Measurements from ENCODE around the gene SAMM50. TPM values are rescaled to one million over a fixed set of nuclear protein-coding genes. Genes with fewer than 3 reads are reported as not detected.

The SAMM50 gene
- total RNA-seq, 3 donors from 2014 or later: 37.7 to 52.0 (median 48.0) TPM

DNA sequence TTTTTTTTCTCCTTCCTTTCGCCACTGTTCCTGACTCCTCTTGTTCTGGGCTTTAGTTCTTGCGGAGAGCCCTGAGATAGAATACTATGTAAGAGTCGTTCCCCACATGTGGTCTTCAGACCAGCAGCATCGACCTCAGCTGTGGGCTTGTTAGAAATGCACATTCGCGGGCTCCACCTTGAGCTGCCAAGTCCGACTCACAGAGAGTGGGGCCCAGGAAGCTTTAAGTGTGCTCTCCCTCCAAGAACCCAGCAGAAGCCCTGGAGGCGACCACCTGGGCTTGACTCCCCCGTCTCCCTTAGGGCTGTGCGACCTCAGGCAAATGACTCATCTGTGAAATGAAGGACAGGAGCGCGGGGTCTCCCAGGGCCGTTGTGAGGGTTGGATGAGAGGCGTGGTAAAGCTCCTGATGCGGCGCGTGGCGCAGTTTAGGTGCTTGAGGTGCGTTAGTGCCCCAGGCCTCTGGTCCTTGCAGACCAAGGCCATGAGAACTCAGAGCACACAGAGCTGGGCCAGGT lies 18.8 kb downstream of the SAMM50 start:
- H3K4me3 ChIP-seq: no peak overlapping the region

DNA sequence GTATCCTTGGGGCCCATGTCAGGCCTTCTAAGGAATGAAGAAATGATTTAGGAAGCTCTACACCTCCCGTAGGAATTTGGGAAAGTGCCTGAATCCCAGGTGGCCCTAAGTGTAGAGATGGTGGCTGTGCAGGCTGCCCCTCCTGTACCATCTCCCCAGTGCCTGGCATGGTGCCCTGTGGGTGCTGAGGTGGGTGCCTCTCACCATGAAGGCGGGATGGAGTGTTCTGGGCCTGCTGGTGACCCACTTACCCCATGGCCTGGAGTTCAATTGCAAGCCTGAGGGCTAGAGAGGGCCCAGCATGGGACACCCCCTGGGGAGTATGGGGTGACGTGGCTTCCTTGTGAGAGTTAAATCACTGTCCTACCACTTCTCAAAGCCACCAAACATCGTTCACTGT lies 19.8 kb downstream of the SAMM50 start:
- no peaks in the 10 kb centered on the region for H3K4me1 ChIP-seq (ENCODE audit: low read depth)
- no peak for ATAC-seq
- no peak for DNase-seq
- TF ChIP-seq, protein P1, sequence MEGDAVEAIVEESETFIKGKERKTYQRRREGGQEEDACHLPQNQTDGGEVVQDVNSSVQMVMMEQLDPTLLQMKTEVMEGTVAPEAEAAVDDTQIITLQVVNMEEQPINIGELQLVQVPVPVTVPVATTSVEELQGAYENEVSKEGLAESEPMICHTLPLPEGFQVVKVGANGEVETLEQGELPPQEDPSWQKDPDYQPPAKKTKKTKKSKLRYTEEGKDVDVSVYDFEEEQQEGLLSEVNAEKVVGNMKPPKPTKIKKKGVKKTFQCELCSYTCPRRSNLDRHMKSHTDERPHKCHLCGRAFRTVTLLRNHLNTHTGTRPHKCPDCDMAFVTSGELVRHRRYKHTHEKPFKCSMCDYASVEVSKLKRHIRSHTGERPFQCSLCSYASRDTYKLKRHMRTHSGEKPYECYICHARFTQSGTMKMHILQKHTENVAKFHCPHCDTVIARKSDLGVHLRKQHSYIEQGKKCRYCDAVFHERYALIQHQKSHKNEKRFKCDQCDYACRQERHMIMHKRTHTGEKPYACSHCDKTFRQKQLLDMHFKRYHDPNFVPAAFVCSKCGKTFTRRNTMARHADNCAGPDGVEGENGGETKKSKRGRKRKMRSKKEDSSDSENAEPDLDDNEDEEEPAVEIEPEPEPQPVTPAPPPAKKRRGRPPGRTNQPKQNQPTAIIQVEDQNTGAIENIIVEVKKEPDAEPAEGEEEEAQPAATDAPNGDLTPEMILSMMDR (IDR thresholded peaks at IDR 0.05): no peak
- H3K4me3 ChIP-seq: no peak overlapping the region
- intact Hi-C loops (cut with DNase I, micrococcal nuclease): no loop called here
- no peaks in the 10 kb centered on the region for H3K9me3 ChIP-seq
- peaks cover 23% of the 10 kb centered on the region for H3K36me3 ChIP-seq (ENCODE audit: low read depth)

More for the DNA sequence above, 18.8 kb downstream of the SAMM50 start:
- DNase-seq: no peak
- no peaks in the 10 kb centered on the region for H3K9me3 ChIP-seq
- peaks cover 21% of the 10 kb centered on the region for H3K36me3 ChIP-seq (ENCODE audit: low read depth)
- ATAC-seq: no peak
- H3K4me1 ChIP-seq (ENCODE audit: low read depth): no peaks in the 10 kb centered on the region
- TF ChIP-seq, protein P1 (IDR thresholded peaks at IDR 0.05): no peak
- intact Hi-C loops (cut with DNase I, micrococcal nuclease): no loop called here

DNA sequence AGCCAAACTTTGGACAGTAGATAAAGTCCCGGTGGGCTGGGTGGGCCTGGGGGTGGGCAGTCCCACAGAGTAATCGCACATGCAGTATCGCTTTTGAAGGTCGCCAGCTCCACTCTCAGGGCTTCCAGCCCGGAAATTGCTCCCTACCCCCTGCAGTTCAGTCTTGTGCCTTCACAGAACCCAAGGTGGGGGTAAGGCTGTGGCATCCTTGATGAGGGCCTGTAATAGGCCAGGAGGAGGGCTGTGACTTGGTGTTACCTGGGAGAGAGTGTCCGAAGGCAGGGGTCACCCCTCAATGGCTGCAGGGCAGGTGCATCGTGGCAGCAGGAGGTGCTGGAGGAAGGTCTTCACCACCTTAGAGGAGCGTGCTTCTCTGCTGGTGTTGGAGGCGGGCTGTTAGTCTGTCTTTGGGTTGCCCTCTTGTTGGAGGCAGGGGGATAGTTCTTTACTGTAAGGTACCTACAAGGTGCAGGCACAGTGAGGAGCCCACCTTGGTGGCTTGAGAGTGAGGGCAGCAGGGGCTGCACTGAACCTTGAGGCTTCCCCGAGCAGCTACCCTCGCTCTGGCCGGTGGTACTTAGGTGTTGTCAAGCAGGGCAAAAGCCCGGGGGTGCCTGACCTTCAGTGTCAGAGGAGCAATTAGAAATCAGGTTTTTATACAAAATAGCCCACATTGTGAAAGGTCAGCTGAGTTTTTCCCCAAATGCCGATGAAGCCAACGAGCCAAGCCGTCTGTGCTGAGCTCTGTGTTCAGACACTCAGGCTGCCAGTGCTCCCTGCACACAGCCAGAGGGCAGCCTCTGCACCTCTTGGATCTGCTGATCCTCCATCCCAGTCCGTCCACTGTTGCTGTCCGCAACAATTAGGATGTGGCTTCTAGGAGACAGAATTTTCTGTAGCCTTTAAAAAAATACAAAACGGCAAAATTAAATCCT lies 21.9 kb downstream of the SAMM50 start:
- Histone ChIP-seq H3K36me3 (ENCODE audit: low read depth) (peaks cover 29% of the 10 kb centered on the region), H3K4me3 (no peak overlapping the region), H3K4me1 (ENCODE audit: low read depth) (no peaks in the 10 kb centered on the region), H3K9me3 (no peaks in the 10 kb centered on the region)
- ATAC-seq: no peak
- TF ChIP-seq, protein P1 (IDR thresholded peaks at IDR 0.05): no peak
- intact Hi-C loops (cut with DNase I, micrococcal nuclease): no loop called here
- no peak for DNase-seq

DNA sequence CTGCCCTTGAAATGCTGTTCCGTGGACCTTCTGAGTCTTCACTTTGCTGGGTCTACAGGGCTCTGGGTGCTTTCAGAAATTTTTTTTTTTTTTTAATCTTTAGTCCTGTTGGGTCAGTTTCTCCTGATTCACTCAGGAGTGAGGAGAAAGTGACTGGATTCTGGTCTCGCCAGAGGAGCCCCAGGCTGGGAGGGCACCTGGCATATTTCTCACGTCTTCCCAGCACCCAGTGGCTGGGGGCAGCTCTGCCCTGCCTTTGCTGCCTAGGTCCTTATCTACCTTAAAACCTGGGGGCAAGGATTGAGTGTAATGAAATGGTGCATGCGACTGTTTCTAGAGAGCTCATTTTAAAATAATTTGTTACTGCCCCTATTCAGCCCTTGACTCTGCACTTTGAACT lies 23.3 kb downstream of the SAMM50 start:
- H3K36me3 ChIP-seq (ENCODE audit: low read depth): peaks cover 22% of the 10 kb centered on the region

DNA sequence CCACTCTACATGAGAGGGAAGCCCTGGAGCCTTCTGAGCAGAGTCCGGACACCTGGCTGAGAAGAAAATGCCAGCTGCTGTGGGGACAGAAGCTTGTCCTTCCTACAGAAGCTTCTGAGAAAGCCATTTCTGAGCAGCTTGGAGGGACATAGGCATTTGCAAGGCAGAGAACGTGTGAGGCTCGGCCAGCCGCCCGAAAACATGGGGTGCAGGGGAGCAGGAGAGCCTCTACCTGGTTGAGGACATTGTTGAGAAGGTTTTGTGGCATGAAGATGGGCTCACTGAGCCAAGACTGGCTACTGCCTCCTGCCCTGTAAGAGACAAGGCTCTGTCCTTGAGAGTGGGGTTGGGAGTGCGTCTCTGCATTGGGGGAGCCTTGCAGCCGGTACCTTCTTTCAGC lies 25.3 kb downstream of the SAMM50 start:
- intact Hi-C loops (cut with DNase I, micrococcal nuclease): no loop called here
- H3K4me3 ChIP-seq: no peak overlapping the region
- DNase-seq (no peak), ATAC-seq (no peak)
- no peaks in the 10 kb centered on the region for H3K9me3 ChIP-seq
- TF ChIP-seq, protein P1 (IDR thresholded peaks at IDR 0.05): no peak
- H3K36me3 ChIP-seq (ENCODE audit: low read depth): peaks cover 16% of the 10 kb centered on the region
- H3K4me1 ChIP-seq (ENCODE audit: low read depth): no peaks in the 10 kb centered on the region

More for the DNA sequence above, 23.3 kb downstream of the SAMM50 start:
- no peak for ATAC-seq
- TF ChIP-seq, protein P1 (IDR thresholded peaks at IDR 0.05): no peak
- no peaks in the 10 kb centered on the region for H3K9me3 ChIP-seq
- H3K4me3 ChIP-seq: no peak overlapping the region
- no peak for DNase-seq
- intact Hi-C loops (cut with DNase I, micrococcal nuclease): no loop called here
- H3K4me1 ChIP-seq (ENCODE audit: low read depth): no peaks in the 10 kb centered on the region

Data from mucosa of descending colon (tissue), 3 donors.